ENCODE measurements around the gene SERPINB6. TPM values are rescaled to one million over a fixed set of nuclear protein-coding genes. Genes with fewer than 3 reads are reported as not detected.

Gene SERPINB6
- total and polyA plus RNA-seq, 9 of the 15 experiments (the other 6 are each of a cell fraction or from before 2014, with no cell fraction given) = 86.6 to 211 (median 143) TPM

GRCh38 chr6:2952557-2953095 lies 18.7 kb downstream of the SERPINB6 start (continued):
- TF ChIP-seq SRSF9 (IDR thresholded peaks at IDR 0.05; ENCODE audit: borderline replicate concordance, low read depth, low read length) (no peak), ZKSCAN8 (CRISPR knock-in tag; IDR thresholded peaks at IDR 0.05) (no peak), EP400 (IDR thresholded peaks at IDR 0.05) (peak; percentile 70), OTX1 (CRISPR knock-in tag; IDR thresholded peaks at IDR 0.05) (no peak), ESRRA (IDR thresholded peaks at IDR 0.05; ENCODE audit: borderline replicate concordance, low read depth) (no peak), ZNF165 (CRISPR knock-in tag; IDR thresholded peaks at IDR 0.05; ENCODE audit: borderline replicate concordance) (no peak), SREBF2 (CRISPR knock-in tag; IDR thresholded peaks at IDR 0.05) (no peak), EGR1 (conservative IDR thresholded peaks at IDR 0.05) (no peak), CBFB (CRISPR knock-in tag; IDR thresholded peaks at IDR 0.05) (no peak), KLF1 (tag; IDR thresholded peaks at IDR 0.05) (peak; percentile 96), CAMTA2 (CRISPR knock-in tag; conservative IDR thresholded peaks at IDR 0.05) (no peak), RBBP5 (IDR thresholded peaks at IDR 0.05; ENCODE audit: borderline replicate concordance, insufficient read depth, low read length, poor library complexity, severe bottlenecking) (no peak), SAFB2 (IDR thresholded peaks at IDR 0.05; ENCODE audit: borderline replicate concordance, low read depth, low read length, severe bottlenecking) (no peak), NFIC (IDR thresholded peaks at IDR 0.05) (peak; percentile 22; the same call in 1 of the 2 replicates), MAFF (IDR thresholded peaks at IDR 0.05; ENCODE audit: low read length) (no peak), KLF16 (IDR thresholded peaks at IDR 0.05) (peak; percentile 48; the same call in 1 of the 2 replicates), KDM4B (IDR thresholded peaks at IDR 0.05; ENCODE audit: borderline replicate concordance in 2 of 2, low read depth in 1 of 2) (no peak)
- TF ChIP-seq, protein P1, sequence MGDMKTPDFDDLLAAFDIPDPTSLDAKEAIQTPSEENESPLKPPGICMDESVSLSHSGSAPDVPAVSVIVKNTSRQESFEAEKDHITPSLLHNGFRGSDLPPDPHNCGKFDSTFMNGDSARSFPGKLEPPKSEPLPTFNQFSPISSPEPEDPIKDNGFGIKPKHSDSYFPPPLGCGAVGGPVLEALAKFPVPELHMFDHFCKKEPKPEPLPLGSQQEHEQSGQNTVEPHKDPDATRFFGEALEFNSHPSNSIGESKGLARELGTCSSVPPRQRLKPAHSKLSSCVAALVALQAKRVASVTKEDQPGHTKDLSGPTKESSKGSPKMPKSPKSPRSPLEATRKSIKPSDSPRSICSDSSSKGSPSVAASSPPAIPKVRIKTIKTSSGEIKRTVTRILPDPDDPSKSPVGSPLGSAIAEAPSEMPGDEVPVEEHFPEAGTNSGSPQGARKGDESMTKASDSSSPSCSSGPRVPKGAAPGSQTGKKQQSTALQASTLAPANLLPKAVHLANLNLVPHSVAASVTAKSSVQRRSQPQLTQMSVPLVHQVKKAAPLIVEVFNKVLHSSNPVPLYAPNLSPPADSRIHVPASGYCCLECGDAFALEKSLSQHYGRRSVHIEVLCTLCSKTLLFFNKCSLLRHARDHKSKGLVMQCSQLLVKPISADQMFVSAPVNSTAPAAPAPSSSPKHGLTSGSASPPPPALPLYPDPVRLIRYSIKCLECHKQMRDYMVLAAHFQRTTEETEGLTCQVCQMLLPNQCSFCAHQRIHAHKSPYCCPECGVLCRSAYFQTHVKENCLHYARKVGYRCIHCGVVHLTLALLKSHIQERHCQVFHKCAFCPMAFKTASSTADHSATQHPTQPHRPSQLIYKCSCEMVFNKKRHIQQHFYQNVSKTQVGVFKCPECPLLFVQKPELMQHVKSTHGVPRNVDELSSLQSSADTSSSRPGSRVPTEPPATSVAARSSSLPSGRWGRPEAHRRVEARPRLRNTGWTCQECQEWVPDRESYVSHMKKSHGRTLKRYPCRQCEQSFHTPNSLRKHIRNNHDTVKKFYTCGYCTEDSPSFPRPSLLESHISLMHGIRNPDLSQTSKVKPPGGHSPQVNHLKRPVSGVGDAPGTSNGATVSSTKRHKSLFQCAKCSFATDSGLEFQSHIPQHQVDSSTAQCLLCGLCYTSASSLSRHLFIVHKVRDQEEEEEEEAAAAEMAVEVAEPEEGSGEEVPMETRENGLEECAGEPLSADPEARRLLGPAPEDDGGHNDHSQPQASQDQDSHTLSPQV (IDR thresholded peaks at IDR 0.05) = peak; percentile 95
- TF ChIP-seq, protein P2, sequence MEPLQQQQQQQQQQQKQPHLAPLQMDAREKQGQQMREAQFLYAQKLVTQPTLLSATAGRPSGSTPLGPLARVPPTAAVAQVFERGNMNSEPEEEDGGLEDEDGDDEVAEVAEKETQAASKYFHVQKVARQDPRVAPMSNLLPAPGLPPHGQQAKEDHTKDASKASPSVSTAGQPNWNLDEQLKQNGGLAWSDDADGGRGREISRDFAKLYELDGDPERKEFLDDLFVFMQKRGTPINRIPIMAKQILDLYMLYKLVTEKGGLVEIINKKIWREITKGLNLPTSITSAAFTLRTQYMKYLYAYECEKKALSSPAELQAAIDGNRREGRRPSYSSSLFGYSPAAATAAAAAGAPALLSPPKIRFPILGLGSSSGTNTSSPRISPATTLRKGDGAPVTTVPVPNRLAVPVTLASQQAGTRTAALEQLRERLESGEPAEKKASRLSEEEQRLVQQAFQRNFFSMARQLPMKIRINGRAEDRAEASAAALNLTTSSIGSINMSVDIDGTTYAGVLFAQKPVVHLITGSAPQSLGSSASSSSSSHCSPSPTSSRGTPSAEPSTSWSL (CRISPR knock-in tag; IDR thresholded peaks at IDR 0.05; ENCODE audit: borderline replicate concordance) = no peak
- TF ChIP-seq, protein P3, sequence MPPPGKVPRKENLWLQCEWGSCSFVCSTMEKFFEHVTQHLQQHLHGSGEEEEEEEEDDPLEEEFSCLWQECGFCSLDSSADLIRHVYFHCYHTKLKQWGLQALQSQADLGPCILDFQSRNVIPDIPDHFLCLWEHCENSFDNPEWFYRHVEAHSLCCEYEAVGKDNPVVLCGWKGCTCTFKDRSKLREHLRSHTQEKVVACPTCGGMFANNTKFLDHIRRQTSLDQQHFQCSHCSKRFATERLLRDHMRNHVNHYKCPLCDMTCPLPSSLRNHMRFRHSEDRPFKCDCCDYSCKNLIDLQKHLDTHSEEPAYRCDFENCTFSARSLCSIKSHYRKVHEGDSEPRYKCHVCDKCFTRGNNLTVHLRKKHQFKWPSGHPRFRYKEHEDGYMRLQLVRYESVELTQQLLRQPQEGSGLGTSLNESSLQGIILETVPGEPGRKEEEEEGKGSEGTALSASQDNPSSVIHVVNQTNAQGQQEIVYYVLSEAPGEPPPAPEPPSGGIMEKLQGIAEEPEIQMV (tag; conservative IDR thresholded peaks at IDR 0.05; ENCODE audit: low read depth) = no peak
- TF ChIP-seq, protein P4, sequence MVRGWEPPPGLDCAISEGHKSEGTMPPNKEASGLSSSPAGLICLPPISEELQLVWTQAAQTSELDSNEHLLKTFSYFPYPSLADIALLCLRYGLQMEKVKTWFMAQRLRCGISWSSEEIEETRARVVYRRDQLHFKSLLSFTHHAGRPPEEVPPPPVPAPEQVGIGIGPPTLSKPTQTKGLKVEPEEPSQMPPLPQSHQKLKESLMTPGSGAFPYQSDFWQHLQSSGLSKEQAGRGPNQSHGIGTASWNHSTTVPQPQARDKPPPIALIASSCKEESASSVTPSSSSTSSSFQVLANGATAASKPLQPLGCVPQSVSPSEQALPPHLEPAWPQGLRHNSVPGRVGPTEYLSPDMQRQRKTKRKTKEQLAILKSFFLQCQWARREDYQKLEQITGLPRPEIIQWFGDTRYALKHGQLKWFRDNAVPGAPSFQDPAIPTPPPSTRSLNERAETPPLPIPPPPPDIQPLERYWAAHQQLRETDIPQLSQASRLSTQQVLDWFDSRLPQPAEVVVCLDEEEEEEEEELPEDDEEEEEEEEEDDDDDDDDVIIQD (CRISPR knock-in tag; IDR thresholded peaks at IDR 0.05) = no peak

All from K562 (cell line).